Activated CD4-positive, alpha-beta T cell treated with anti-CD3 and anti-CD28 coated beads, Interleukin-10, Interleukin-2, amounts not matched to agents 100 ng/mL and 50 ng/mL, durations not matched to agents 16 hours and 8 hours (primary cell): ENCODE results near the gene MUC21.
"Not testable (repeated sequence)": the region's sequence is repeated elsewhere in the genome, so short reads cannot be mapped to it uniquely, and the experiment has no call there.

Source experiments
- DNase-seq: peaks from one replicate; pipeline ENCODE4 v3.0.0-alpha.2; 2020

The MUC21 gene

DNA sequence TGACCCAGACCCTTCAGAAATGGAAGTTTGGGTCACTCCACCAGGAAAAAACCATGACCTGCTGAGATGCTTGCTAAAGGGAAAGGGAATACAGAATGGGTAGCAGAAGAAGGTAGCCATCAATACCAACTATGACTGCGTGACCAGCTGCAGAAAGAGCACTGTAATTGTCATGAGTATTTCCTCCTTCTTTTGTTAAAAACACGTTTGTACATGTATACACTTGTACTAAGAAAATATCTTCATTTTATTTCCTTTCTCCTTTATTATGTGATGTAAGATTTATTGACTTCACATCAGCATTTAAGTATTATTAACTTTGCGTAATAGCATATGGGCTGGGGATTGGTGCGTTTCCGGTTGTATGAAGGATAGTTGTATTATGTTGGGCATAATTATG lies 12.6 kb upstream of the MUC21 start:
- no peak for DNase-seq

DNA sequence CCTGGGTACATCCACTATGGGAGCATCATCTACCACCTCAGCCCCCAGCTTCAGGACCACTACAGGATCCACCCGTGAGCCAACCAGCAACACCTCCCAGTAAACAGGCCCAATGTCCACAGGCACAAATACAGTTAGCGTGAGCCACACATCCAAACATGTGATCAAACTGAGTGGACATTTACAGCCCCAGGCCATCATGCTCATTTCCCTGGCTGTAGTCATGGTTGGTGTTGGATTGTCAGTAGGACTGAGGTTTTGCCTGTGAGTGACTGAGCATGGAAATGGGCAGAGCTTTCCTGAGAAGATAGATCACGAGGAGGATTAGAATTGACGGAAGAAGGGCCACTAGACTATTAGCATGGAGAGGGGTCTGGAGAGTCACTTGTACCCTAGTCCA lies 10.7 kb upstream of the MUC21 start:
- no peak for DNase-seq

DNA sequence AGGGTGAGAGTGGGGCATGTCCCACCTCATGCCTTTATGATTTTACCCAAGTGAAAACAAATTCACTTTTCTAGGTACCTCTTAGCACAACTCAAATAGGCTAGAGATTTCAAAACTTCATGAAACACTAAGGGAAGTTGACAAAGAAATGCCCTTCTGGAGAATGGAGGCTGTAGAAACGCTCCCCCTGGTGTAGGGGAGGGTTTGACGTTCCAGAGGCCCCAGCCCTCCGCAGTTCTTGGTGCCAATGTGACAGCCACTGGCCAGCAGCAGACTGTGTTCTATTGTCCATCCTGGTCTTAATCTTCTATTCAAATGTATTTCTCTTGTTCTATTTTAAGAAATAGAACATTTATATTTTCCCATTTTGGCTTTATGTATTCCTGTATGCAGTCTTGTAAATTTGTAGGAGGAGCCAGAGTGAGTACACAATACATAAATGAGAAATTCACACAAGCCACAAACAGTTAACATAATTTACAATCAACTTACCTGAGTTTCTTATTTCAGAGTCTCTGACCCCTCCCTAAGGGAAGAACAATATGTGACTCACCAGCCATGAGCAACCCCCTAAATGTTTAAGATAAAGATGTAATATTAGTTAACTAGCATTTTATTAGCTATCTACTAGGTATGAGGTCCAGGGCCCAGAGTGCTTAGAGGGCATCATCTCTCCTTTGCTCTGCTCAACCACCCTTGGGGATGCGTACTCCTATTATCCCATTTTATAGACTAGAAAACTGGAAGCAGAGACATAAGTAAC lies 8.8 kb upstream of the MUC21 start:
- no peak for DNase-seq

DNA sequence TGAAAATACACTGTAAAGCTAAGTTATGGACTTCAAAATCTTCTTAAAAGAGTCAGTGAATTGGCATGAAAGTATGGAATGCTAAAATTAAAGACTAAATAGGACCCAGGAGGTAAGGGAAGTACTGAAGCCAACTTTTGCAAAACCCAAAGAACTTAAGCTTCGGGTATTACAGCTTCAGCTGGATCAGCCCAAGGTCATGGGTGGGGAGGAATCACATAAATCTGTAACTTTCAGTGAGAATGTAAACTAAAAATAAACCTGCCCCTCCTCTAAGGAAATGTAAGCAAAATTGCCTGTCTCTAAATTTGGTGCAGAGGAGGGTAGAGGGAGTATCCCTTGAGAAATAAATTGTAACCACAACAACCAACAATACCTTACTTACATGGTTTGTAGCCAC lies 4.4 kb upstream of the MUC21 start:
- no peak for DNase-seq

DNA sequence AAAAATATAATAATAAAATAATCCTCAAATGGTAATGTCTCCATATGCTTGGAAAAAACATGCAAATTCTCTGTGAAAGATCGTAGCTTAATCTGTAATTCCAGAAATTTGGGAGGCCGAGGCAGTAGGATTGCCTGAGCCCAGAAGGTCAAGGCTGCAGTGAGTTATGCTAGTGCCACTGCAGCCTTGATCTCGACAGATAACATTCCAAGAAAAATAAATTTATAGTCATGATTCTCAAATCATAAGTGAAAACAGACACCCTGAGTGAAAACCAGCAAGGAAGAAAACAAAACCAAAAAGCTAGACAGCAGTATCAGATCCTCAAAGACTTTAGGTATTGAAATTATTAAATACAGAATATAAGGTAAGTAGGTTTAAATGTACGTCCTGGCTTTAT lies 3.8 kb upstream of the MUC21 start:
- DNase-seq, result no peak

DNA sequence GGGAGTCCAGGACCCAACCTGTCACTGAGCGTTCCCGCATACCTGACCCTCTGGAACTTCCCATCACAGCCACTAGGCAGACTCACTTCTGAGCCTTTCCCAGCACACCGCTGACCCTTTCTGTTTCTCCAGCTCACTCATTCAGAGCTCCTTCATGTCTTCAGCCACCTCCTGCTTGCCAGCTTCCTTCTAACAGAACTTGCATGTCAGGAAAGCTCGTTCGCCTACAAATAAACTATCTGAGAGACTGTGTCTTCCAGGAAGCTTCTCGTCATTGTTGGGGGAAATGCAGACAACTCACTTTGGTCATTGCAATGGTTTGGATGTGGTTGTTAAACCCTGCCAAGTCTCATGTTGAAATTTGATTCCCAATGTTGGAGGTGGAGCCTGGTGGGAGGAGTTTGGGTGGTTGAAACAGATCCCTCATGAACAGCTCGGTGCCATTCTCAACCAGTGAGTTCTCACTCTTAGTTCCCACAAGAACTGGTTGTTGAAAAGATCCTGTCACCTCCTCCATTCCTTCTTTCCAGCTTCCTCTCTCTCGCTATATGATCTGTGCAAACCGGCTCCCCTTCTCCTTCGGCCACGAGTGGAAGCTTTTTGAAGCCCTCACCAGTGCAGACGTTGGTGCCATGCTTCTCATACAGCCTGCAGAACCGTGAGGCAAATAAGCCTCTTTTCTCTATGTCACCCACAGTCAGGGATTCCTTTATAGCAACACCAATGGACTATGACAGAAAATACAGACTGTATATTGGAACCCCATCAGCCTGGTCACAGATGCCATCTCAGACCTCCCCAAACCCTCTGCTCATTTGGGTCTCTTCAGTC lies 1.4 kb upstream of the MUC21 start:
- no peak for DNase-seq

DNA sequence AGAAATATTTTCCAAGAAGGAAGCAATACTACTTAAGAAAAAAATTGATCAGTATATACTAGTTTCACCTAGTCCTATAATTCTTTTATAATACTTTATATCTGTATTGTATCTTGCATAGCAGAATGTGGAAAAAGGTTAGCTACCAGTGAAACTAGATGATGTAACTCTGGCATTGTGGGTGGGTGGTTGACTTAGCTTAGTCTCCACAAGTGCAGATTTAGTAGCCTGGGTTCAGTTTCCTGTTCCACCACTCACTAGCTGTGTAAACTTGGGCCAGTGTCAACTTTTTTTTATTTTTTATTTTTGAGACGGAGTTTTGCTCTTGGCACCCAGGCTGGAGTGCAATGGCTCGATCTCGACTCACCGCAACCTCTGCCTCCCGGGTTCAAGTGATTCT lies 2.0 kb downstream of the MUC21 start:
- DNase-seq, result peak; percentile 23

DNA sequence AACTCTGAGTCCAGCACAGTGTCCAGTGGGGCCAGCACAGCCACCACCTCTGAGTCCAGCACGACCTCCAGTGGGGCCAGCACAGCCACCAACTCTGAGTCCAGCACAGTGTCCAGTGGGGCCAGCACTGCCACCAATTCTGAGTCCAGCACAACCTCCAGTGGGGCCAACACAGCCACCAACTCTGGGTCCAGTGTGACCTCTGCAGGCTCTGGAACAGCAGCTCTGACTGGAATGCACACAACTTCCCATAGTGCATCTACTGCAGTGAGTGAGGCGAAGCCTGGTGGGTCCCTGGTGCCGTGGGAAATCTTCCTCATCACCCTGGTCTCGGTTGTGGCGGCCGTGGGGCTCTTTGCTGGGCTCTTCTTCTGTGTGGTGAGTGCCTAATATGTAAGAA lies 3.8 kb downstream of the MUC21 start:
- DNase-seq, result no peak

DNA sequence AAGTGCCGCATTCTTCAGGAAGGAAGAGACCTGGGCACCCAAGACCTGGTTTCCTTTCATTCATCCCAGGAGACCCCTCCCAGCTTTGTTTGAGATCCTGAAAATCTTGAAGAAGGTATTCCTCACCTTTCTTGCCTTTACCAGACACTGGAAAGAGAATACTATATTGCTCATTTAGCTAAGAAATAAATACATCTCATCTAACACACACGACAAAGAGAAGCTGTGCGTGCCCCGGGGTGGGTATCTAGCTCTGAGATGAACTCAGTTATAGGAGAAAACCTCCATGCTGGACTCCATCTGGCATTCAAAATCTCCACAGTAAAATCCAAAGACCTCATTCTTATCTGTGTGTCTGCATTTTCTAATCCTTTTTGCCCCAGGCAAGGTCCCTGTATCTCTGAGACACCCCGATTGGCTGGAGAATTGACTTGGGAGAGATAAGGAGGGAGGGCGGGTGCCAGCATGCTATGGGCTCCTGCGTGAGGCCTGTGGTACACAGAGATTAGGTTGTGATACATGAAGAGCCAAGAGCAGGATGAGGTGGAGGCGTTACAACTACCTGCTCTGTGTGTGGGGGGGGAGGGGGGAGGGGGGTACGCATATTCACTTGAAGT lies 4.8 kb downstream of the MUC21 start:
- no peak for DNase-seq

DNA sequence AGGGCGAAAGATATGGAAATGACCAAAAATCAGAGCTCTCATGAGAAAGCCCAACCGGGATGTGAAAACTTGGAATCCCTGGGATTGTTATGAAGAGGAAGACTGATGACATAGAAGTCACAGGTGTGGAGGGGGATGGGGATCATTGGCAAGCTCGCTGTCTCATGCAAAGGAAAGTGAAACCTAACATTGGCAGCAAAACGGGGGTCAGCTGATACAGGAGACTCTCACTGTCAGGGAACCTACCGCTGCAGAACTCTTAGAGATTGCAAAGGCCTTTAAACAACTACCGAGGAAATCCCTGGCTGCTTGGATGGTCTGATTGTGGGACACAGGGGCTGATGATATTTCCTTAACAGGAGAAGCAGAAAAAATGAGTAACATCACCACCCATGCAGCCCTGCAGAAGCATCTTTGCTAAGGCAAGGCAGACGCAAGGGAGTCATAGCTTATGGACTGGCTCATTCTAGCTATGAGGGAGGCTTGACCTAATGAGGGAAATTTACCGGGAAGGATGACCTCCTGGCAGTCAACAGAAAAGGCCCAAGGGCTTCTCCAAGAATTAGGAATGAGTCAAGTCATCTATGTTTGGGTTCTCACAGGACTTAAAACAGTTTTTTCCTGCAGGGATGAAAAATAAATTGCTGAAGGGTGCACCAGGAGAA lies 7.0 kb downstream of the MUC21 start:
- peak; percentile 19 for DNase-seq

DNA sequence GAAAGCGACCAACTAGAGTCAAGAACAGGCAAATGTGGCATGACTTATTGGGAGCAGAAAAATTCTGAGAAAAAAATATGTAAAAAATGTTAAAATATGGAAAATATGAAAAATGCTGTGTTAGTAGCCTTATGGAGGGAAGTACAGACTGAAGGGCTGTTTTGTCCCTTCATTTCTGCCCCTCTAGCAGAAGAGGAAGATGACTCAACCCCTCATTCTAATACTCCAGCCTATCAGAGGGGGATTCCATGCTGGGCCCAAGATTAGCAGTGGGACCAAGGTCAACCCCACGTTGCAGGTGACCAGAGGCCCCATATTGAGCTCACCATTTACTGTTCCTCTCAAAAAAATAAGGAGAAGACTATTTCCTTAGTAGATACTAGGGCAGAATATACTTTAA lies 8.4 kb downstream of the MUC21 start:
- DNase-seq, result no peak

DNA sequence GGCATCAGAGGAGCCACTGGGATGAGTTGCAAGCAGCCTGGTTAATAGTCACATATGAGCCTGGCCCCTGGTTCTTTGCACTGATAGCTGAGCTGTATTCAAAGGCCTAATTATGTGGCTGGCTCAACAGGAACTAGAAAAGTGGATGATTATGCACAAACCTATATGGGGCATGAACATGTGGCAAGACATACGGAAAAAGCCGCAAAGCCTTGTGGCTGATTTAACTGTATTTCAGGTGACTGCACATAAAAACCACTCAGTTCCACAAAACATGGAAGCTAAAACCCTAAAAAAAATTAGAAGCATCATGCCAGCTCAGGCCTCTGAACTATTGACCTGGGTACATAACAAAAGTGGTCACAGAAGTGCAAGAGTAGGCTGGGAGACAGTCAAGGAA lies 13.8 kb downstream of the MUC21 start:
- no peak for DNase-seq

DNA sequence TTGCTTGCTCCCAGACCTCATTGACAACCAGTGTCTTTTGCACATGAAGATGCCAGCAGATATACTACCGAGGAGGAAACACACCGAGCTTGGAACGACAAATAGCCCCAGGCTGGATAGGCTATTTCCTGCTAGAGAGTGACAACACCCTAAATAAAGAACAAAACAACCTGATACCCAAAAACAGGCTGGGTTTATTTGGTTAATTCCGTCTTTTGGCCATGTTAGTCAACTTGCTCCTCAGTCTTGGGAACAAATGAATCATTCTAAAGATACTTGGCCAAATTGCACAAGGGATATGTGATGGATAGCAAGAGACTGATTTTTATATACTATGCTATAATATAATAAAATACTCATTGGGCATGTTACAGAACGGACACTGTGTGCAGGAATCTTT lies 15.3 kb downstream of the MUC21 start:
- no peak for DNase-seq

DNA sequence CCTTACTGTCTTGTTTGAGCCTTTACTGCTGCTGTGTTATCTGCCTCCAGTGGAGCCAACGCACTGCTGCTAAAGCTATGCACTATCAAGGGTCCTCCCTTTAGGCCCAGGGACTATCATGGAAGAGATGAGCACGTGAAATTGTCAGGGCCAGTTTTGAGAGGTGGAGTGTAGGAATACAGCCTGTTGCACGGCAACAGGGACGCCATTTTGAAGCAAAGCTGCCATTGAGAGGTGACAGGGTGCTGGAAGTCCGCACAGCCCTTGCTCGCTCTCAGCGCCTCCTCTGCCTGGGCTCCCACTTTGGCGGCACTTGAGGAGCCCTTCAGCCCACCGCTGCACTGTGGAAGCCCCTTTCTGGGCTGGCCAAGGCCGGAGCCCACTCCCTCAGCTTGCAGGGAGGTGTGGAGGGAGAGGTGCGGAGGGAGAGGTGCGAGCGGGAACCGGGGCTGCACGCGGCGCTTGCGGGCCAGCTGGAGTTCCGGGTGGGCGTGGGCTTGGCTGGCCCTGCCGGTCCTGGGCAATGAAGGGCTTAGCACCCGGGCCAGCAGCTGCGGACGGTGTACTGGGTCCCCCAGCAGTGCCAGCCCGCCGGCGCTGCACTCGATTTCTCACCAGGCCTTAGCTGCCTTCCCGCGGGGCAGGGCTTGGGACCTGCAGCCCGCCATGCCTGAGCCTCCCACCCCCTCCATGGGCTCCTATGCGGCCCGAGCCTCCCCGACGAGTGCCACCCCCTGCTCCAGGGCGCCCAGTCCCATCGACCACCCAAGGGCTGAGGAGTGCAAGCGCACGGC lies 16.7 kb downstream of the MUC21 start:
- DNase-seq, result not testable (repeated sequence)

DNA sequence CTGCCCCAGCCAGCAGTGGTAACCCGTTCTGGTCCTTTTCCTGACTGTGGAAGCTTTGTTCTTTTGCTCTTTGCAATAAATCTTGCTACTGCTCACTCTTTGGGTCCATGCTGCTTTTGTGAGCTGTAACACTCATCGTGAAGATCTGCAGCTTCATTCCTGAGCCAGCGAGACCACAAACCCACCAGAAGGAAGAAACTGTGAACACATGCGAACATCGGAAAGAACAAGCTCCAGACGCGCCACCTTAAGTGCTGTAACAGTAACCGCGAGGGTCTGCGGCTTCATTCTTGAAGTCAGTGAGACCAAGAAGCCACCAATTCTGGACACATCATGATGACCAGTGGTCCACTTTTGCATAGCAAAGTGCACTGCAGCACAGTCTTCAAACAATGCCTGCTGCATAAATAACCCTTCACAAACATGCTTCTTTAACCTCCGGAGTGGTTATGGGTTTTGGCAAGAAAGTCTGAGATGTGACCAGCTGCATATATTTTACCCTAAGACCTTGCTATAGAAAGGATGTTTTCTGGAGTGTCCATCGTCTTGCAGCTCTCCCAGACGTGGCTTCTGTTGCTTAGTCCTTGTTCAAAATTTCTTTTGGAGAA lies 17.9 kb downstream of the MUC21 start:
- no peak for DNase-seq

DNA sequence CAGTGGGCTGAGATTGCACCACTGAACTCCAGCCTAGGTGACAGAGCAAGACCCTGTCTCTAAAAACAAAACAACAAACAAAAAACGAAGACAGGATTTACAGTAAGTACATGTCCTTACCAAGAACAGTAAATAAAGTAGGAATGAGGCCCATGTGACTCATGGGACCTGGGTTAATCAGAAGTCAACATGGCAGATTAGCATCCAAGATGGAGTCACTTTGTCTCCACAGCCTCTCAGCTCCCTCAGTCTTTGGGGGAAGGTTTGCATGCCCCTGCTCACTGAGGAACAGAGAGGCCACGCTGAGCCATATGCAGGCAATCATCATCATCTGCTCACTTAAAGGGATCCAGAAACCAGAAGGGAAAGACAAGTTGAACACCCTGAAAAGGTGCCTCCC lies 19.0 kb downstream of the MUC21 start:
- no peak for DNase-seq

DNA sequence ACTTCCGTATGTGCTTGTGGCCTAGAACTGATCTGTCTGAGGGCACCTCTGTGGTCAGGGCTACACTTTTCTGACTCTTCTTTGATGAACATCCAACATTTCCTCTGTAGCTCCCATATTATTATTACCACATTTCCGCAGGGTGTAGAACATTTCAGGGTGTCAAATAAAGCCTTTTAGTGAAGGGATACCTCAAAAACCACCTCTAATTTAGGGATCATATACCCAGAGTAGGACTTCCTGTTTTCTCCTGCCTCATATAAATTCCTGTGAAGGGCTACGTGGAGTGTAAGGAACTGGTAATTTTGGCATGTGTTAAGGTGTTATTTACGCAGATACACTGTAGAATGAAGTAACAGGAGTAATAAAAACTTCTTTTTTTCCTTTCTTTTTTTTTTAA lies 21.3 kb downstream of the MUC21 start:
- DNase-seq, result no peak

DNA sequence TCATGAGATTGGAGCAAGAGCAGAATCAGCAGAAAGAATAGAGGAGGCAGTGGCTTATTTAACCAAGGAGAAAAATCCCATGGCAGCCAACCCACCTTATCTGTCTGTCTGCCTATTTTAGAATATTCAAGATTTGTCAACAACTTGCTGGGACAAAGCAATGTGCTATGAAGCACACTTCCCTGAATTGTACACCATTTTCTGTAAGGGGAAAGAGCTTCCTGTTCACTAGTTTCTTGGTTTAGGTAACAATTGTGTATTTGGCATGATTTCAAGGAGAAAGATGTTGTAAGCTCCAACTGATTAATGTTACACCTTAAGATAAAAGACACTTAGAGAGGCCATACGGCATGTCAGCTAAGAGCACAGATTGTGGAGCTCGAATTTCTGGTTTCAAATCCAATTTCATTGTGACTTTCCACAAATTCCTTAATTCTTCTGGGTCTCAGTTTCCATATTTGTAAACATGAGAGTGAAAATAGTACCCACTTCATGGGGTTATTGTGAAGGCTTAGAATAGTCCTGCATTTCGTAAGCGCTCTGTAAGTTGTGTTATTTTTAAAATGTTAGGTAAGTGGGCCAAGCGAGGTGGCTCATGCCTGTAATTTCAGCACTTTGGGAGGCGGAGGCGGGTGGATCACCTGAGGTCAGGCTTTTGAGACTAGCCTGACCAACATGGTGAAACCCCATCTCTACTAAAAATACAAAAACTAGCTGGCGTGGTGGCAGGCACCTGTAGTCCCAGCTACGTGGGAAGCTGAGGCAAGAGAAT lies 21.9 kb downstream of the MUC21 start:
- no peak for DNase-seq

DNA sequence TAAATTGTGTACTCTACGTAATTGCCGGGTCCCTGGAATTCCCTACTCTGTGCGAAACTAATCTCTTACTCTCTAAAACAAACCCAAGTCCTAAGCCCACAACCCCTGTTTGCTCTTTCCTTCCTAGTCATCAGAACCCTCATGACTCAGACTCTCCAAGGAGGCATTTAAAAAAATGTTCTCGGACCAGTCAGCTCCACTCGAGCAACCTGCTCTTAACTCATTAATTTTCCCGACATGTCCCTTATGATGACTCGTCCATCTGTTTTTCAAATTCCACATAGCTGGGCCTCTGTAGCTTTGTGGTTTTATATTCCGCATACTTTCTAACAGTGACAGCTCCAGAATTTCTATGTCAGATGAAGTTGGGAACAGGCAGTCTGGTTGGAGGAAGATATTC lies 24.2 kb downstream of the MUC21 start:
- no peak for DNase-seq

DNA sequence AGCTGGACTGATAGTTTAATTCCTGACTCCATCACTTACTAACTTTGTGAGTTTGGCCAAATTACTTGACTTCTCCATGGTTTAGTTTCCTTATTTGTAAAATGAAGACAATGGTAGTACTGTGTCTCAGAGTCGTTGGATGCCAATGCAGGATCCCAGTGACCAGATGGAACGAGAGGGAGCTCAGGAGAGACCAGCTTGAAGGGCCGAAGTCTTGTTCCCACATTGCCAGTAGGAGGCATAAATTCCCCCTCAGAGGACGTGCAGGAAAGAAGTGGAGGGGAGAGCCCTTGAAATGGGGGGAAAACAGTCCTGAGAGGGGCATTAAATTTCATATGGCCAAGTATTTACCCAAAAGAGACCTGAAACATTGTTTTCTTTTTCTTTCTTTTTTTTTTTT lies 24.6 kb downstream of the MUC21 start:
- DNase-seq, result no peak

DNA sequence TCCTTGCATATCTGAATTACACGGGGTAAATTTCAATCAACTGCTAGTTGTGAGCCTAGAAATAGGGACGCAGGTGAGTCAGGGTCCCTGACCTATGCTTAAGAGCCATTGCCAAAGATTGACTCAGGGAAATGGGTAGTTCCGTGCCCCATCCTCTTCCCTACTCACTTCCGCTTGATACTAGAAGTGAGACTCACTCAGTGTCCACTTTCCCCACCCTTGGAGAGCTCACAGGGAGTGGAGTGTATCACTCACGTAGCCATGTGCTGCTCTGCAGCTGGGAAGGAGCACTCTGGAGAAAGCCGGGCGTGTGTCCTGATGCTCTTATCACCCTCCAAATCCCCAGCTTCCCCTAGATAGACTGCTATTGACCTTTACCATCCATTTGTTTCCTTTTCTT lies 26.2 kb downstream of the MUC21 start:
- no peak for DNase-seq
